Bronchial epithelial cell (primary cell): ENCODE measurements around the gene DLL1. TPM values are rescaled to one million over a fixed set of nuclear protein-coding genes. Genes with fewer than 3 reads are reported as not detected.

Experiments used
- DNase-seq: peaks from one replicate; pipeline ENCODE4 v3.0.0-alpha.2; 2010; ENCODE audit warnings: low read depth
- FAIRE-seq: peaks from 2 replicates; lab custom pipeline; 2011; peaks lifted over from hg19 to GRCh38; lab: Jason Lieb, UNC
- H3K27me3 ChIP-seq: 2 replicates; pipeline ENCODE4 v1.5.1; 2011; ENCODE audit warnings: low read length; ENCODE audit not compliant: control insufficient read depth, insufficient read depth
- H3K36me3 ChIP-seq: 2 replicates; pipeline ENCODE4 v1.5.1; 2011; ENCODE audit warnings: low read length; ENCODE audit not compliant: control insufficient read depth, insufficient read depth
- H3K4me3 ChIP-seq: 2 replicates; pipeline ENCODE4 v1.5.1; 2011; ENCODE audit warnings: mild to moderate bottlenecking, low read depth, low read length, control low read depth
- total RNA-seq: library from RNA; depleted of rRNA; stranded (reverse); fragments of >200 nt; gene quantifications from 2 replicates; pipeline ENCODE4 v1.2.1, GENCODE V29; 2014
- TF ChIP-seq, protein P1 (sequence below): IDR thresholded peaks from 2 replicates; pipeline ENCODE4 v1.5.1; 2011; ENCODE audit warnings: mild to moderate bottlenecking, moderate library complexity, low read length, control low read depth, inconsistent platforms; ENCODE audit not compliant: insufficient read depth, severe bottlenecking

DLL1 gene
- total RNA-seq, 1 donor from 2014 or later, result 4.7 TPM

DNA sequence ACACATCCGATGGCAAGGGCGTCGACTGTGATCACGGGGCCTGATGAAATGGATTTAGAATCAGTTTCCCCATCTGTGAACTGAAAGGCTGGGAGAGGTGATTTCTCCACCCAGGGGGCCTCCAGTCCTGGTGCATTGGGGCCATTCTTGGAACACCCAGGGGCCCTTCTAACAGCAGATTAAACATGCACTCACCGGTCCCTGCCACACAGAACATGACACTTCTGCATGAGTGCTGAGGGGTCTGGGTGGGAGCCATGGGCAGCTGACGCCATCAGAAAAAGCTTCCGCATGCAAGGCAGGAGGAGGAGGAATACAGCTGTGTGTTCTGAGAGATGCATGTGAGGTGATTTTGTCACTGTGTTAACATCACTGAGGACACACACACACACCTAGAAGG lies 26.8 kb downstream of the DLL1 start:
- TF ChIP-seq, protein P1, sequence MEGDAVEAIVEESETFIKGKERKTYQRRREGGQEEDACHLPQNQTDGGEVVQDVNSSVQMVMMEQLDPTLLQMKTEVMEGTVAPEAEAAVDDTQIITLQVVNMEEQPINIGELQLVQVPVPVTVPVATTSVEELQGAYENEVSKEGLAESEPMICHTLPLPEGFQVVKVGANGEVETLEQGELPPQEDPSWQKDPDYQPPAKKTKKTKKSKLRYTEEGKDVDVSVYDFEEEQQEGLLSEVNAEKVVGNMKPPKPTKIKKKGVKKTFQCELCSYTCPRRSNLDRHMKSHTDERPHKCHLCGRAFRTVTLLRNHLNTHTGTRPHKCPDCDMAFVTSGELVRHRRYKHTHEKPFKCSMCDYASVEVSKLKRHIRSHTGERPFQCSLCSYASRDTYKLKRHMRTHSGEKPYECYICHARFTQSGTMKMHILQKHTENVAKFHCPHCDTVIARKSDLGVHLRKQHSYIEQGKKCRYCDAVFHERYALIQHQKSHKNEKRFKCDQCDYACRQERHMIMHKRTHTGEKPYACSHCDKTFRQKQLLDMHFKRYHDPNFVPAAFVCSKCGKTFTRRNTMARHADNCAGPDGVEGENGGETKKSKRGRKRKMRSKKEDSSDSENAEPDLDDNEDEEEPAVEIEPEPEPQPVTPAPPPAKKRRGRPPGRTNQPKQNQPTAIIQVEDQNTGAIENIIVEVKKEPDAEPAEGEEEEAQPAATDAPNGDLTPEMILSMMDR, result no peak
- DNase-seq (no peak), FAIRE-seq (no peak)
- Histone ChIP-seq H3K36me3 (no peaks in the 10 kb centered on the region), H3K27me3 (no peaks in the 10 kb centered on the region), H3K4me3 (no peak overlapping the region)

DNA sequence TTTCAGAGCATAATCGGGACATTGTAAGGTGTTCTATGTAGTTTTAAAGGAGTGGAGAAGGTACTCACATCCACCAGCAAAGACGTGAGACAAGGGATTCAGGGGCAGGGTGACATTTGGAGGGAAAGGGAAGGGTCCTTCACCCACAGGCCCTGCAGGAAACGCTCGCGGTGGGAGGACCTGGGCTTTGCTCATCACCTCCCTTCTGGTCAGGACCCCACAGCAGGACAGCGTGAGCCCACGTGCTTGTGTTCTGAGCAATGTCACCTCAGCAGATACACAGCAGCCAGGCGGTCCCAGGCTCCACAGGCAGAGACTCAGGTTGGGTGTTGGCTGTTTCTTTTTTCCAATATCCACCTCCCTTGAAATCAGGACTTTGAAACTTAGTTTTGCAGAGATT lies 27.5 kb downstream of the DLL1 start:
- DNase-seq, result no peak
- no peak for FAIRE-seq
- TF ChIP-seq, protein P1, result no peak
- H3K36me3 ChIP-seq, result no peaks in the 10 kb centered on the region
- no peak overlapping the region for H3K4me3 ChIP-seq
- H3K27me3 ChIP-seq, result no peaks in the 10 kb centered on the region

DNA sequence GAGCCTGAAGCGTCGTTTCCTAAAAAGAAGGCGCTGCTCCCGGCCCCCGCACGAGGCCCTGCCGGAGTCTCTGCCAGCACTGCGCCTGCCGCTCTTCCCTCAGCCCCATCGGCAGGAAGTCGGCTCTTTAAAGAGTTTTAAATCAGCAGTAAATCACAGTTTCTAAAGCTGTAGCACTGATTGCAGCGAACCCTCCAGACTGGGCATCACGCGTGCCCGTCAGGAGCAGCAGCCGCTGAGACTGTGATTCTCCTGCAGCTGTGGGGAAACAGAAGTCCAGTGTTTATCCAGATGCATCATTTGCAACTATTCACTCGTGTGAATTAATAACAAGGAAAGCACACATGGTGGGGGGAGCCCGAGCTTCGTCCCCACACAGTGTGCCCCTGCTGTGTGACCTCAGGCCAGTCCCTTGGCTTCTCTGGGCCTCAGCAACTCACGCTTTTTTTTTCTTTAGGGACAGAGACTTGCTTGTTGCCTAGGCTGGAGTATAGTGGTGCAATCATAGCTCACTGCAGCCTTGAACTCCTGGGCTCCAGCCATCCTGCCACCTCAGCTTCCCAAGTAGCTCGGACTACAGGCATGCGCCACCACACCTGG lies 28.3 kb downstream of the DLL1 start:
- DNase-seq, result no peak
- no peak overlapping the region for H3K4me3 ChIP-seq
- TF ChIP-seq, protein P1, result no peak
- peaks cover 1% of the 10 kb centered on the region for H3K27me3 ChIP-seq
- no peak for FAIRE-seq
- no peaks in the 10 kb centered on the region for H3K36me3 ChIP-seq

DNA sequence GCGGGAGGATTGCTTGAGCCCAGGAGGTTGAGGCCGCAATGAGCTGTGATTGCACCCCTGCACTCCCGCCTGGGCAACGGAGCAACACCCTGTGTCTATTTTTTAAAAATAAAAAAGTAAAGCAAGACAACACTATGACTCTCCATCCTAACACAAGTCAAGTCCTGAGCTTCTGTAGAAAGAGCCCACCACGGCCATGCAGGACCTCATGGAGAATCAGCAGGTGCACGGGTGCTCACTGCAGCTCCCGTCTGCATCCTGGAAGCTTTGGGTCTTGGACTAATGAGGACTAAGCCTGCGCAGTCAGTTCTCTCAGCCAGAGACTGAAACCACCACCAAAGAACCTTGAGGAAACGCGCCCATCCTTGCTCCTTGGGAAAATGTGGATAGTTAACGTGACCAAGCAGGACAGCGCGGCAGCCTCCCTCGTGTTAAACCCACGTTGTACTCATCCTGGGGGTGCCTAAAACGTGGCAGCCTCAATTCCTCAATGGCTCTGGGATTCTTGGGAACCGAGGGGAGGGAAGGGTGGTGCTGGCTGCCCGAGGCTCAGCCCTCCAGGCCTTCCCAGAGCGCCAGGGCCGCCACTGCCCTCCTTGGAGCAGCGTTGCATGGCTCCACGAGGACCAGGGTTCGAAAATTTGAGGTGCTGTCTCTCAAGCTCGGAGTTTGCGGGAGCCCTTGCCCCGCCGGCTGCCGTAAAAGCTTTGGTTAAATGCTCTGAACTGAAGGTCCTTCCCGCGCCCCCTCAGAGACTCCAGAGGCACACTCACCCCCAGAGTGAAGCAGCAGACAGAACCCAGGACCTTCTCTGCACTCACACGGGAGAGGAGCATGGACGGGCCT lies 29.0 kb downstream of the DLL1 start:
- Histone ChIP-seq H3K4me3 (no peak overlapping the region), H3K36me3 (no peaks in the 10 kb centered on the region), H3K27me3 (peaks cover 1% of the 10 kb centered on the region)
- TF ChIP-seq, protein P1, result no peak
- no peak for FAIRE-seq
- no peak for DNase-seq

DNA sequence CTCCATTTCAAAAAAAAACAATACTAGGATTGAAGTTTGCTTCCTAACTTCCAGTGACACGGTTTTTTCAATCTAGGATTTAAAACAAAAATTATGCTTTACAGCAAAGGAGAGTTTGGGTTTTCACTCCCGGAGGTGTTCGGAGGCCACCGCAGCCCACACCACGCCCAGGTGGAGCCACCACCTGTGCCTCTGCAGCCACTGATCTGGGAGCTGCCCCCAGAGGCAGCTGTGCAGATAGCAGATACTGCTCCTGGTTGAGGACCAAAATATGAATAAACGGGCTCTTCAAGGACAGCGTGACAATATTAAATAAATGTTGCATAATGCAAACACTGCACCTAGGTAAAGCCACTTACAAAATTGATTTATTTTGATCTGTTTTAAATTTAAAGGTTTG lies 30.2 kb downstream of the DLL1 start:
- H3K36me3 ChIP-seq, result no peaks in the 10 kb centered on the region
- TF ChIP-seq, protein P1, result peak; percentile 22
- DNase-seq (no peak), FAIRE-seq (no peak)
- H3K4me3 ChIP-seq, result no peak overlapping the region
- peaks cover 1% of the 10 kb centered on the region for H3K27me3 ChIP-seq

DNA sequence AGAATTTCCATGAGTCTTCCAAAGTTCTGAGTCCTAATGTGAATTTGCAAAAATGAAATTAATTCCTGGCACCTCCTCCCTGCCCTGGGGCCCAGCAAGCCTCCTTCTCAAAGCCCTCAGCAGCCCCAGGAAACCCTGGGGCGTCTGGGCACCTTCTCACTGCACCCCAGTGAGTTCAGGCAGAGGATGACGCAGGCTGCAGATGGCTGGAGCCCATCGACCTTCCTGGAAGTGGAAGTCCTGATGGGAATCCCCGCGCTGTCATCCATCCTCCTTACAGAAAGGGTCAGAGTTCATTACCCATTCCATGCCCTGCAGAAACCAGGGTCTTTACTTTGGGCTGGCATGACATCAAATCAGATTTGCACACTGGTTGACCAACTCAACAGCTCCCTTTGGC lies 31.6 kb downstream of the DLL1 start:
- no peak for DNase-seq
- H3K27me3 ChIP-seq, result peaks cover 1% of the 10 kb centered on the region
- no peak overlapping the region for H3K4me3 ChIP-seq
- no peak for FAIRE-seq
- TF ChIP-seq, protein P1, result no peak
- H3K36me3 ChIP-seq, result no peaks in the 10 kb centered on the region
